NCI-H2107 (cell line): ENCODE measurements around the gene MBNL3.
"Not testable (repeated sequence)": the region's sequence is repeated elsewhere in the genome, so short reads cannot be mapped to it uniquely, and the experiment has no call there.

Experiments
- DNase-seq: peaks from one replicate; lab custom pipeline; 2025; lab: John Stamatoyannopoulos, UW

The MBNL3 gene

GRCh38 chrX:132474544-132475248, 14.1 kb downstream of the MBNL3 start:
- no peak for DNase-seq

DNA sequence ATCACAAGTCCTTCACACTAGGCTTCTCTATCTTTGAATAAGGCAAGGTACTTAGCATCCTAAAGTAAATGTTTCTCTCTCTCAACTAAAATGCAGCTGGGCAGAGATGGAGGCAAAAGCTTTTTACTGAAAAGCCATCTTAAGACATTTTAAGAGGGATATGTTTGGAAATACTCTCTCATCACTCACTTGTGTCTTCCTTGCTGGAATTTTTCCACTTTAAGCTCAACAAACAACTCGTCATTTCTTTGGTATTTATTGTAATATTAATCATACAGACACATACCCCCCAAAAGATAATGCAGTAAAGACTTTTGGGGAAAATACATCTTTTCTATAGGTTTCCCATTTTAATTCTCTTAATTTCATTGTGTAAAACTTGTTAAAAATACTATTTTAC, 16.4 kb downstream of the MBNL3 start:
- no peak for DNase-seq

DNA sequence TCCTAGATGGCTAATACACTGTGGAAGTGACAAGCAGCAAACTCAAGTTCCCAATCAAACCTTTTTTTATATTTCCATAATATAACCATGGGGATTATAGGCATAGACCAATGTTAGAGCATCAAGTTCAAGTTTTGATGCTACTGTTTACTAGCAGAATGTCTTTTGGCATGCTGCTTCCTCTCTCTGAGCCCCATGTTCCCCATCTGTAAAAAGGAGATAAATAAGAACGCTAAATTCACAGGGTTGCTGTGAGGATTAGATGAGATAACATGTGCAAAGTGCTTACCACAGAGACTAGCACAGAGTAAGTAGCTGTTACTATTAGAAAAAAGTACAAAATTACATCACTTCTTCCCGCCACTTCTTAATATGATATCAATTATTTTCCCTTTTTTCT, 18.0 kb downstream of the MBNL3 start:
- DNase-seq: no peak

GRCh38 chrX:132470179-132470578, 18.7 kb downstream of the MBNL3 start:
- no peak for DNase-seq

- DNase-seq: no peak
Observed at GRCh38 chrX:132468454-132468853, 20.4 kb downstream of the MBNL3 start.

DNA sequence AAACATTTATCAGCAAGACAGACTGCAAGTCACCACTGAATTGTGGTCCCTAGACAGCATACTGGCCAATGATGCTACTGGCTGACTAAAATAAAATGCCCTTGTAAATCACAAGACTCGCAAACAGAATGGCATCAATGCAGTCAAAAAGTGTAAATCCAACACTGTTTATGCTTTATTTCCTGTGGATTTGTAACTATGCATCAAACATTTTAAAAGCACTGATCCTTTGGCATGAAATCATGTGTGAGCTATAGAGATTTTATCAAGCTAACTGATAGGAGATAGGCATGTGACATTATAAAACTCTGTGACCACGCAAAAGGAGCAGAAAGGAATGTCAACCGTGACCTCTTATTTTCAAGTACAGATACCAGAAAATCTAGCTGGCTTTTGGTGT, 20.8 kb downstream of the MBNL3 start:
- no peak for DNase-seq

- DNase-seq: no peak
Observed at GRCh38 chrX:132467026-132467425, 21.8 kb downstream of the MBNL3 start.

GRCh38 chrX:132463411-132463810, 25.4 kb downstream of the MBNL3 start:
- DNase-seq: no peak

DNA sequence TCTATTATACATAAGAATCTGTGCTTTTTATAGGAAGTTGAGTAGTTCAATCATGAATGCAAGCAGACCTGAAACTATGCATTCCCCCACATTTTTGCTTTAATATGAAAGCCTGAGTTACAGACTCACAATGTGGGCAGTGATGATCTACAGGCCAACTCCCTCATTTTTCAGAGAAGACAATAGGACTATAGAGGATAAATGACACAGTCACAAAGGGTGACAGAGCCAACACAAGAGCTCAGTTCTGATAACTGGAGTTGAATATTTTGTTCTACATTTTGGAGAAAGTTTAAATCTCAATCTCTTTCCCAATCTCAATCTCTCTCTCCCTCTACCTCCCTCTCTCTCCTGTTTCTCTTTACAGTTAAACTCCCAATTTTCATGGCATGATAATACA, 27.0 kb downstream of the MBNL3 start:
- DNase-seq: no peak

- DNase-seq: no peak
Observed at GRCh38 chrX:132452911-132453550, 35.8 kb downstream of the MBNL3 start.

GRCh38 chrX:132445909-132446308, 42.9 kb downstream of the MBNL3 start:
- not testable (repeated sequence) for DNase-seq

- DNase-seq: no peak
Observed at GRCh38 chrX:132444936-132445335, 43.9 kb downstream of the MBNL3 start.

GRCh38 chrX:132443196-132444135, 45.4 kb downstream of the MBNL3 start:
- no peak for DNase-seq

DNA sequence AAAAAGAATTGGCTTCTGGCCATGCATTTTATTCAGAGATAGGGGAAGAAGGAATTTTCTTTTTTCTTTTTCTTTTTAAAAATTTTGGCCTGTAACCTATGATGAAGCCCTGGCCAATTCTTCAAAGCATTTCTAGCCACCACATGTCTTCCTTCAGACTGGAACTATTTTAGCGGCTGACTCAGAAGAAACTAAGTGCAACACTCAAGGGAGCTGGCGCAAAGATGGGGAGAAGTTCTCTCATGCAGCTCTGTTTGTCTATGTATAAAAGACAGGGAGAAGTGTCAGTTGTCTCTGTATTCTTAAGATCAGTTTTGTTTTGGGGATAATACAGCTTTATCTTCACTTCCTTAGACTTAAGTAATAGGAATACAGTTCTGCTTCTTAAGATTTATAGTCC, 46.1 kb downstream of the MBNL3 start:
- no peak for DNase-seq

GRCh38 chrX:132435222-132435621, 53.6 kb downstream of the MBNL3 start:
- no peak for DNase-seq

- no peak for DNase-seq
Observed at GRCh38 chrX:132433551-132433950, 55.3 kb downstream of the MBNL3 start.

GRCh38 chrX:132433001-132433400, 55.8 kb downstream of the MBNL3 start:
- peak; percentile 15 for DNase-seq

GRCh38 chrX:132428896-132429295, 59.9 kb downstream of the MBNL3 start:
- DNase-seq: no peak

DNA sequence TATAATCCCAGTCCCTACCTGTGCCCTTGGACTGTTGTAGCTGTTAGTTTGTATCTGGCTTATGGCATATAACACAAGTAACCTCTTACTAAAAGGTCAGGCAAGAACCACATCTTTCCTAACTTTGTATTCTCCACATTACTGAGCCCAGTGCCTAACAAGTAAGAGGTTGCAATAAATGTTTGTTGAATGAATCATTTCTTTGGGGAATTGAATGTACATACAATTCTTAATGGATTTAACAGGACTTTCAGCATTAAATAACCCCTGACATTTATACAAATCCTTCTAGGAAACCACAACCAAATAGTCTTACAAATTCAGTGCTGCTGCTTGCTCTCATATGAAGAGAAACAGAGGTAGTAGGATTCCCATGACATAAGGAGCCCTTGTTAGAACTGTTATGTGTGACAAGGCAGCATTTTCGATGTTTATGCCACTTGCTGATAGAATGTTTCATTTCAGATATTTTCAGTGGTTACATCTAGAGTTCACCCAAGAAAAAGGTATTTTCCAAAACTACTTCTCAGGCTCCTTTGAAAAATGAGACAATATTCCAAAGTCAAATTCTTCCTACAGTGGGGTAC, 62.0 kb downstream of the MBNL3 start:
- DNase-seq: no peak

DNA sequence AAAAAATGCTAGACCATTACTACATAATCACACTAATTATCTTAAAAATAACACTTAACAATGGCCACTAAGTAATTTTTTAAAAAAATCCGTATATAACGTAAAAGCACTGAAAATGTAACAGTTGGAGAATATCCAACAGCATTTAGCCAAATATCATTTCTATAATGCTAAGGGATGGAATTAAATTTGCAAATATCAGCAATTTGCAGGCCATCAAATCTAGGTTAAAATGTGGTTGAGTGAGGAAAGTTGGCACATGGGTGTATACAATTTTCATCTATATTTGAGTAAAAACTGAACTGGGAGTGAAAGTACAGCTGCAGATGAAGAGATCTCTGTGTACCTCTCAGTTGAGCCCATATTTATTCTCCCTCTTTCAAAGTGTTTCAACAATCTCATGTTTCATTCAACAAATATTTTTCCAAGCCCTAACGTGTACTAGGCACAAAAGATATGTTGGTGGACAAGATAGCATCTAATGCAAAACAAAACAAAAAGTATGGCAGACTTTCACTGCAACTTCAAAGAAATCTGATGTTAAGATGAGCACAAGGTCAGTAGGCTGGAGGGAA, 63.0 kb downstream of the MBNL3 start:
- DNase-seq: no peak

DNA sequence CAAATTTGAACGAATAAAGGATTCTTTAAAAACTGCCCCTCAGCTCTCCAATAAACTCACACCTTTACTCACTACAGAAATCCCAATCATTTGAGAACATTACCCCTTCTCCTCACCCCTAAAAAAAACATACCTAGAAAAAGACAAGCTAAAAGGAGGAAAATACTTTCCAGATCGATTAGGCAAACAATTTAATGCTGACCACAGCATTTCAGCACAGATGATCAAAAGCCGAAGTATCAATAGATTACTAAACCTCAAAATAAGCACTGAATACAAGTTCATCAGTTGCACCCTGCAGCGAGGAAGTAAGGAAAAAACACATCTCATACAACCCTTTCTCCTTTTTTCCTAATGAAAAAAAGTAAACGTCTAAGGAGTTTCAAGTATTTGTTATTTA, 65.5 kb downstream of the MBNL3 start:
- DNase-seq: no peak

- no peak for DNase-seq
Observed at GRCh38 chrX:132415012-132415411, 73.8 kb downstream of the MBNL3 start.
